GM12892 (cell line): ENCODE results near the gene IFFO2.

Experiments used
- POLR2A ChIP-seq: IDR thresholded peaks from 2 replicates; pipeline ENCODE4 v1.6.1; 2011; ENCODE audit warnings: low read depth, low read length, control low read depth
- POLR2AphosphoS5 ChIP-seq: IDR thresholded peaks from 2 replicates; pipeline ENCODE4 v1.6.1; 2011; ENCODE audit warnings: low read depth, low read length, control low read depth
- TAF1 ChIP-seq: IDR thresholded peaks from 2 replicates; pipeline ENCODE4 v1.6.1; 2011; ENCODE audit warnings: low read depth, mild to moderate bottlenecking, control low read depth, low read length, borderline replicate concordance

- TF ChIP-seq POLR2A (no peak), TAF1 (no peak), POLR2AphosphoS5 (no peak)
Measured at GRCh38 chr1:18891426-18891780, 65.1 kb downstream of the IFFO2 start.
